Choroid plexus epithelial cell (primary cell): ENCODE data around the gene ADAM19.

Source experiments
- DNase-seq: peaks from one replicate; pipeline ENCODE4 v3.0.0-alpha.2; 2010; ENCODE audit warnings: low read depth
- H3K4me3 ChIP-seq: 2 replicates; pipeline ENCODE4 v1.5.1; 2011; ENCODE audit warnings: low read depth, mild to moderate bottlenecking, control low read depth, low read length, moderate library complexity
- TF ChIP-seq, protein P1 (sequence below): conservative IDR thresholded peaks from 2 replicates; pipeline ENCODE4 v1.5.1; 2011; ENCODE audit warnings: low read depth, mild to moderate bottlenecking, control low read depth, inconsistent platforms, low read length, moderate library complexity

ADAM19 gene

DNA sequence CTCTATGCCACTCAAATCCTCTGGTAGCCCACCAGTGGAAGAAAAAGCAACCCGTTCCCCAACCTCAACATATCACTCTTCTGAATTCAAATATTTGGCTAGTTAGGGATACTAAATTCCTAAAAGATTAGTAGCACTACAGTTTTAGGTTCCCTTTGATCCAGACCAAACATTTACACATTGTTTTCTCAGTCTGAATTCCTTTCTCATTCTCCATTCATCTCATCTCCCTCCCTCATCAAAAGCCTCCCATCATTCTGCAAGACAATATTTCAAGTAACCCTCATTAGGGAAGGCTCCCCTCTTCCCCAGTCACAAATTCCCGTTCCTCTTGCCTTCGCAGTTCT is 26.3 kb downstream of the ADAM19 start:
- no peak overlapping the region for H3K4me3 ChIP-seq
- TF ChIP-seq, protein P1, sequence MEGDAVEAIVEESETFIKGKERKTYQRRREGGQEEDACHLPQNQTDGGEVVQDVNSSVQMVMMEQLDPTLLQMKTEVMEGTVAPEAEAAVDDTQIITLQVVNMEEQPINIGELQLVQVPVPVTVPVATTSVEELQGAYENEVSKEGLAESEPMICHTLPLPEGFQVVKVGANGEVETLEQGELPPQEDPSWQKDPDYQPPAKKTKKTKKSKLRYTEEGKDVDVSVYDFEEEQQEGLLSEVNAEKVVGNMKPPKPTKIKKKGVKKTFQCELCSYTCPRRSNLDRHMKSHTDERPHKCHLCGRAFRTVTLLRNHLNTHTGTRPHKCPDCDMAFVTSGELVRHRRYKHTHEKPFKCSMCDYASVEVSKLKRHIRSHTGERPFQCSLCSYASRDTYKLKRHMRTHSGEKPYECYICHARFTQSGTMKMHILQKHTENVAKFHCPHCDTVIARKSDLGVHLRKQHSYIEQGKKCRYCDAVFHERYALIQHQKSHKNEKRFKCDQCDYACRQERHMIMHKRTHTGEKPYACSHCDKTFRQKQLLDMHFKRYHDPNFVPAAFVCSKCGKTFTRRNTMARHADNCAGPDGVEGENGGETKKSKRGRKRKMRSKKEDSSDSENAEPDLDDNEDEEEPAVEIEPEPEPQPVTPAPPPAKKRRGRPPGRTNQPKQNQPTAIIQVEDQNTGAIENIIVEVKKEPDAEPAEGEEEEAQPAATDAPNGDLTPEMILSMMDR = no peak
- DNase-seq = peak; percentile 44

DNA sequence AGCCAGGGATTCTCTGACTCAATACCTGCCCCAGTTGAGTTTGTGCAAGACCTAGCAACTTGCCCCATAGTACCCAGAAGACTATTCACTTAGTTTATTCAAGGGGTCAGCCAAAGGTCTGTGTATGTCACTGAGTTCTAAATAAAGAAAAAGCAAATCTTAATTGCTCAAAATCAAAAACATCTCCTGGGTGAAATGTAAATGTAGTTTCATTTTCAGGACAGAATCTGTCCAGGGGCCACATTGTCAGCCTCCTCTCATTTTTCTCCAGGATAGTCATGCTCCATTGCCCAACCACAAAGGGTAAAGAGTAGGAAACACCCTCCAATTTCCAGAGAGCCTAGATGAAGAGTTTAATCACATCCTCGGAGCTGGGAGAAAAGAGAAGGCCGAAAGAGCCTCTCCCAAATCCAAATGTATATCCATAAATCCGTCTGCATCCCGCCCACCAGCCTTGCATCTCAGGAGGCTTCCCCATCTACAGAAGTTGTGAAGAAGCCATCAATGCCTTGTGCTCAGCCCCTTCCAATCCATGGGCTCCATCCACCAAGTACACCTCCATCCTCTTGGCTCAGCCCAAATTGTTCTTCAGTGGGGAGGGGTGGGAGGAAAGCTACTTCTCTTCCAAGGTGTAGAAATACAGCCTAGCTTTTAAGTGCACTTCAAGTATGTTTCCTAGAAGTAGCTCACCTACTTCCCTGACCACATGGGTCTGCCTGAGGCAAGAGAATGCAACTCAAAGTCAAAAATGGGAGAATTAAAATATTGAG is 26.9 kb downstream of the ADAM19 start:
- no peak overlapping the region for H3K4me3 ChIP-seq
- DNase-seq = peak; percentile 83
- TF ChIP-seq, protein P1 = no peak

DNA sequence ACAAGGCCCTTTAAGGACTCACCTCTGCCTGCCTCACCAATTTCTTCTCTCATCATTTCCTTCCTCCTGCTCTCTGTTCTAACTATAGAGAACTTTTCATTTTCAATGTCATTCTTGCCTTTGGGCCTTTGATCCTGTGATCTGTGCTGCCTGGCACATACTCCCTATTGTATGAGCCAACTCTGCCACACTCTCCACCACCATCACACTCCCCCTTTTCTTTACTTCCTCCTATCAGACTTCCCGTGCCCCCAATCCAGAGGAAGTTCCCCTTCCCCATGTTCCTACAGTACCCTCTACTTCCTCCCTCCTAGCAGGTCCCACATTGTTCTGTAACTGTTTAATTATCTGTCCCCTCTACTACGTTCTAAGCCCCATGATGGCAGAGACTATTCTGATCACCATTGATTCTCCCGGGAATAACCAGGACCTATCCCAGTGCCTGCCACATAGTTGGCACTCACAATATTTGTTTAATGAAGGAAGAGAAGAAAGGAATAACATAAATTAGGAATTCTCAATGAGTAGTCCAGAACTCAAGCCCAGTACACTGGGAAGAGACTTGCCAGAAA is 27.5 kb downstream of the ADAM19 start:
- TF ChIP-seq, protein P1 = no peak
- no peak for DNase-seq
- no peak overlapping the region for H3K4me3 ChIP-seq

DNA sequence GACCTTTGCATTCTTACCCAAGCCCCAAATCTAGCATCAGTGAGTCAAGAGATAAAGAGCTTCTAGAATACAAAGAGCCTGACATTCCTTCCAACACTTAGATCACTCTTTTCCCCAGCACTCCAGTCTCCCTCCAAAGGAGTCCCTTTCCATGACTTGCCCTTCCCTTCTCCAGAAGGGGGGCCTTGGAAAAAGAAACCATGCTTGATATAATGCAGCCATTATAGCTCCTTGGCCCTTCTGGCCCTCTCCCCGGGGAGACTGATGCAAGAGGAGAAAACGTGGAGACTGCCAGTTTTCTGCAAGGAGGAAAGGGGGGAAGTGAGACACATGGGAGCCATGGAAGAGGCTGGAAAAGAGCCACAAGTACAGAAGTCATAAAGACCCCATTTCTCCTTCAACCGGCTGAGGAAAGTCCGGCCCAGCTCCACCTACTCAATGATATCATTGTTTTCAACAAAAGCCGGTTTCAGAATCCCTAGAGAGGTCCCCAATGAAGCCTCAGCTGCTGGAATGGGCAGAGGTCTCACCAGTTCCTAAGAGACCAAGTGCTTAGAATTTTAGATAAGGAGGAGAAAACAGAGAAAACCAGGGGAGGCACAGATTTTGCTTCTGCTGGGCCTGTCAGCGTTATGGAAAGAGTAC is 29.0 kb downstream of the ADAM19 start:
- no peak overlapping the region for H3K4me3 ChIP-seq
- TF ChIP-seq, protein P1 = no peak
- DNase-seq = peak; percentile 32

DNA sequence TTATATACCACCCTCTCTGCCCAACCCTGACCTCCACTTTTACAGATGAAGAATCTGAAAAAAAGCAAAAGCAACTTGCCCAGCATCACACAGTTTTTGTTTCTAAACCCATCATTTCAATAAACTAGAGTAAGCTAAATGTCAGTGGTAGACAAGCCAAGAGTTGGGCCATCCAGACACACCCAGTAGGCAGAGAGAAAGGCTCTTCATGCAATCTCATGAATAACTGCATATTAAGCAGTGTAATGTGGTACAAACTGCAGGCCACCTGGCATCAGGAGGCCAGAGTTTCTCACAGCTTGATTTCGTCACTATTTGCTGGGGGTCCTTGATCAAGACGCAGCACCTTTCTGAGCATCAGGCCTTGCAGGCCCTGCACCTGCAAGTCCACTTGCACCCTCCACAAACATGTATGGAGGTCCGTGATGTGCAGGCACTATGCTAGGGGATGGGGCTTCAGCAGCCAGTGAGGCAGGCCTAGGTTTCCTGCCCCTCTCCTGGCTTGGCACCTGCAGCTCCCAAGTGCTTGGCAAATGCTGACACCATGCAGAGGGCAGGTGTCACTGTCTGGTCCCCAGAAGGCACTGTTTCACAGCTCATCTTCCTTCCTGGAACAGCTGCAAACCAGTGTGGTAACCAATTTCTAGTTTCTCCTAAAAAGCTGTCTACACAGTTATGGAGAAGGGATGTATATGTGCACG is 29.8 kb downstream of the ADAM19 start:
- no peak for DNase-seq
- H3K4me3 ChIP-seq = no peak overlapping the region
- TF ChIP-seq, protein P1 = no peak

DNA sequence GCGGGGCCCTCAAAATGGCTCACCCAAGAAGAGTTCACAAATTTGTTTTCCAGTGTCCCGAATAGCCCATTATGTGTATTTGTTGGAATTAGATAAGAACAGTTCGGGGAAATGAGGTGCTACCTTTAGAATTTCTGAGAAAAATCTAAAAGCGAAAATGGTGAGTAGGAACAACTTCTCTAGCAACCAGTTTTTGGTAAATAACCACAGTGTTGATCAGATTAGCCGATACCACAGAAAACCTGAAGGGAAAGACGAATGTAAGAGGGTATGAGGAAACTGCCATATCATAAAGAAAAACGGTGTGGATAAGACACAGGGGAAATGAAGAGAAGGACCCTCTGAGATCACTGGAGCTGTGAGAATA is 31.0 kb downstream of the ADAM19 start:
- no peak overlapping the region for H3K4me3 ChIP-seq
- TF ChIP-seq, protein P1 = no peak
- no peak for DNase-seq
